Measurements from ENCODE around the gene JADE1.
A peak's percentile ranks its signal among the peaks of the same experiment; 100 is the strongest.

Gene JADE1

DNA sequence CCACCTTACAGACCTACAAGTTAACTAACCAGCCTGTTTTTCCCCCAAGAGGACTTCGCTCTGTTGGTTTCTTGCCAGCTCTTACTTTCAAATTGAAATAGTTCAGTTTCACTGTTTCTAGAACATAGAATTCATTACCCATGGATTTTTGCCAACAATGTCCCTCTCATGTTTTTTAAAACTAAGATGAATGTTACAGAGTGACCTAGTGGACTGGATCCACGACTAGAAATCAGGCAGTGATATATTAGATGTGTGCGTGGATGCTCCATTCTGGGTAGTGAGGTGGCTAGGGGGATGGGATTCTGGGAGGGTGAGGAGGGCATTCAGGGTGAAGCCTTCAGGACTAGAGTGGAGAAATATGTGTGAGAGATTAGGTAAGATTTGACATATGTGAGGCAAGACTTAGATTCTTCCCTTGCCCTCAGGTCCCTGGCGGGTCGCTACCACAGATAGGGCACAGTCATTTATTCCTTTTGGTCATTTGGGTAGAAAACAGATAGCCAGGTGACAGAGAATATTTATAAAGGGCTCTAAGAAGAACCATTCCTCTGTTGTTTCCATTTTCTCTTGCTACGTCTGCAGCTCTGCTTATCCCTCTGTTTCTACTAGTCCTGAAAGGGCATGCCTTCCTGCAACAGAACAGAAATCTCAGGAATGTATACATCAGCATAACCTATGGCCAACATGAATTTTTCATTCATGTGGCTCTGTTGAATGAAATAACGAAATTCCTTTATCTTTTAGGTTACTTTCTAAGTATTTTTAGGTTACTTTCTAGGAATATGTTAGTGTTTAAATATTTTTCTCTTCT, 15.4 kb upstream of the JADE1 start:
- peaks cover 4 to 6% of the 10 kb centered on the region in 2 experiments for H3K4me1 ChIP-seq (ENCODE audit: control insufficient read depth in 1 of 2, insufficient read depth in 2 of 2, low read length in 2 of 2)
- H3K14ac ChIP-seq (ENCODE audit: low read length): no peak overlapping the region
- no peak overlapping the region for H4K12ac ChIP-seq (ENCODE audit: low read depth, low read length)
- no peak overlapping the region for H3K23ac ChIP-seq (ENCODE audit: low read length)
- no peak overlapping the region for H2BK12ac ChIP-seq (ENCODE audit: low read length)
- H3K27me3 ChIP-seq (ENCODE audit: insufficient read depth, low read length): no peaks in the 10 kb centered on the region
- peak overlapping the region; percentile 14 for H2BK120ac ChIP-seq (ENCODE audit: insufficient read depth, low read length, poor library complexity)
- H3K9ac ChIP-seq (ENCODE audit: low read length): no peak overlapping the region
- H3K79me2 ChIP-seq (ENCODE audit: control insufficient read depth, insufficient read depth, low read length, poor library complexity): no peaks in the 10 kb centered on the region
- no peak overlapping the region for H3K4me3 ChIP-seq (ENCODE audit: low read depth, low read length)
- no peak overlapping the region for H3K18ac ChIP-seq (ENCODE audit: low read length)
- no peak overlapping the region for H3K4ac ChIP-seq (ENCODE audit: low read depth, low read length)
- H3K4me2 ChIP-seq (ENCODE audit: low read length): peak overlapping the region; percentile 24
- DNase-seq: peak in 1 of 2 donors; percentile 71
- H3K79me1 ChIP-seq (ENCODE audit: low read length): peaks cover 6% of the 10 kb centered on the region
- H3K9me3 ChIP-seq (ENCODE audit: insufficient read depth, low read depth, low read length): peaks cover 1% of the 10 kb centered on the region
- peak overlapping the region; percentile 21 for H3K27ac ChIP-seq (ENCODE audit: low read depth, low read length)
- H4K8ac ChIP-seq (ENCODE audit: low read depth, low read length): no peak overlapping the region
- H2AFZ ChIP-seq (ENCODE audit: insufficient read depth, low read length, poor library complexity): peak overlapping the region; percentile 59
- H2BK5ac ChIP-seq (ENCODE audit: low read depth, low read length, poor library complexity): peak overlapping the region; percentile 2
- H3K36me3 ChIP-seq (ENCODE audit: control insufficient read depth in 1 of 2, insufficient read depth in 2 of 2, low read length in 2 of 2): no peaks in the 10 kb centered on the region
- WGBS (ENCODE audit: extremely low coverage, insufficient coverage, insufficient read length): no CpG with 5 or more reads among the region's 7 CpGs
- H2AK5ac ChIP-seq (ENCODE audit: low read length): no peak overlapping the region
- H4K91ac ChIP-seq (ENCODE audit: low read depth, low read length): no peak overlapping the region

DNA sequence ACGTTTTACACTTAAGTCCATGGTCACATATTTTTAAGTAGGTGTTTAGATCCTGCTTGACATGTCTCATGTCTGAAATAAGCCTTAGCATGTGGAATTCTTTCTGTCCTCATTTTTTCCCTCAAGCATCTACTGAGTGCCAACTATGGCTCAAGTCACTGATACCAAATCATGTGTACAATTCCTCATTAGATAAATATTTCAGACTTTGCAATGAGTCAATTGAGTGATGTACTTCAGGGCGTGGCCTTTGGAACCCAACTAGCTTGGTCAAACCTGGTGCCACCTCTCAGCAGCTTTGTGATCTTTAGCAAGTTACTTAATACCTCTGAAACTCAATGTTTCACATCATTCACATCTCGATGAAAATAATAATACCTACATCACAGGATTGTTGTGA, 12.6 kb upstream of the JADE1 start:
- Histone ChIP-seq H3K27ac (ENCODE audit: low read depth, low read length) (no peak overlapping the region), H3K18ac (ENCODE audit: low read length) (no peak overlapping the region), H3K4ac (ENCODE audit: low read depth, low read length) (no peak overlapping the region), H3K36me3 (ENCODE audit: control insufficient read depth in 1 of 2, insufficient read depth in 2 of 2, low read length in 2 of 2) (no peaks in the 10 kb centered on the region), H3K79me2 (ENCODE audit: control insufficient read depth, insufficient read depth, low read length, poor library complexity) (no peaks in the 10 kb centered on the region), H2AFZ (ENCODE audit: insufficient read depth, low read length, poor library complexity) (no peak overlapping the region), H3K9ac (ENCODE audit: low read length) (no peak overlapping the region), H3K79me1 (ENCODE audit: low read length) (peaks cover 4% of the 10 kb centered on the region), H4K8ac (ENCODE audit: low read depth, low read length) (no peak overlapping the region), H3K23ac (ENCODE audit: low read length) (no peak overlapping the region), H2BK12ac (ENCODE audit: low read length) (no peak overlapping the region), H2BK120ac (ENCODE audit: insufficient read depth, low read length, poor library complexity) (no peak overlapping the region), H3K14ac (ENCODE audit: low read length) (no peak overlapping the region), H3K4me1 (ENCODE audit: control insufficient read depth in 1 of 2, insufficient read depth in 2 of 2, low read length in 2 of 2) (peaks cover 2 to 10% of the 10 kb centered on the region in 2 experiments), H3K27me3 (ENCODE audit: insufficient read depth, low read length) (no peaks in the 10 kb centered on the region), H3K4me3 (ENCODE audit: low read depth, low read length) (no peak overlapping the region), H3K4me2 (ENCODE audit: low read length) (no peak overlapping the region), H4K12ac (ENCODE audit: low read depth, low read length) (no peak overlapping the region), H4K91ac (ENCODE audit: low read depth, low read length) (no peak overlapping the region), H3K9me3 (ENCODE audit: insufficient read depth, low read depth, low read length) (peaks cover 1% of the 10 kb centered on the region), H2BK5ac (ENCODE audit: low read depth, low read length, poor library complexity) (no peak overlapping the region), H2AK5ac (ENCODE audit: low read length) (no peak overlapping the region)
- no peak for DNase-seq
- WGBS (ENCODE audit: extremely low coverage, insufficient coverage, insufficient read length): no CpG with 5 or more reads among the region's 3 CpGs

DNA sequence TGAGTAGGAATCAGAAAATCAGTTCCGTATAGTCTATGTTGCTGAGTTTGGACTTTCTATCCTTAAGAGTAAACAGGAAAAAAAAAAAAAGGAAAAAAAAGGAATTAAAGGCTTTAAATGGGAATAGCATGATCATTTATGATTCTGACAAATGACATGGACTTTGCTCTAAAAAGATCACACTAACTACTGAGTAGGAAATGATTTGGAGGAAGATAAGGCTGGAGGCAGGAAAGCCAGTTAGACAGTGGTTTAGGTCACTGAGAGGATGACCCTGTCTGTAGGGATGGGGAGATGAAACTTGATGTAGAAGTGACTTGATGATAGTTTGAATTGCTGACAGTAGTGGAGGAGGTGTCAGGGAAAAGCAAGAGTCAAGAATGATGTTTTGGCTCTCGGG, 9.2 kb upstream of the JADE1 start:
- Histone ChIP-seq H3K9ac (ENCODE audit: low read length) (no peak overlapping the region), H3K79me2 (ENCODE audit: control insufficient read depth, insufficient read depth, low read length, poor library complexity) (no peaks in the 10 kb centered on the region), H4K91ac (ENCODE audit: low read depth, low read length) (no peak overlapping the region), H3K4ac (ENCODE audit: low read depth, low read length) (no peak overlapping the region), H2BK5ac (ENCODE audit: low read depth, low read length, poor library complexity) (no peak overlapping the region), H3K18ac (ENCODE audit: low read length) (no peak overlapping the region), H3K79me1 (ENCODE audit: low read length) (peaks cover 8% of the 10 kb centered on the region), H3K4me1 (ENCODE audit: control insufficient read depth in 1 of 2, insufficient read depth in 2 of 2, low read length in 2 of 2) (peaks cover 6 to 11% of the 10 kb centered on the region in 2 experiments), H2BK120ac (ENCODE audit: insufficient read depth, low read length, poor library complexity) (no peak overlapping the region), H3K27ac (ENCODE audit: low read depth, low read length) (no peak overlapping the region), H4K12ac (ENCODE audit: low read depth, low read length) (no peak overlapping the region), H2BK12ac (ENCODE audit: low read length) (no peak overlapping the region), H3K36me3 (ENCODE audit: control insufficient read depth in 1 of 2, insufficient read depth in 2 of 2, low read length in 2 of 2) (no peaks in the 10 kb centered on the region), H3K23ac (ENCODE audit: low read length) (no peak overlapping the region), H3K9me3 (ENCODE audit: insufficient read depth, low read depth, low read length) (peaks cover 1% of the 10 kb centered on the region), H3K4me3 (ENCODE audit: low read depth, low read length) (no peak overlapping the region), H3K27me3 (ENCODE audit: insufficient read depth, low read length) (no peaks in the 10 kb centered on the region), H2AK5ac (ENCODE audit: low read length) (no peak overlapping the region), H4K8ac (ENCODE audit: low read depth, low read length) (no peak overlapping the region), H3K4me2 (ENCODE audit: low read length) (no peak overlapping the region), H2AFZ (ENCODE audit: insufficient read depth, low read length, poor library complexity) (no peak overlapping the region), H3K14ac (ENCODE audit: low read length) (no peak overlapping the region)
- DNase-seq: no peak
- WGBS (ENCODE audit: extremely low coverage, insufficient coverage, insufficient read length): no CpG with 5 or more reads among the region's 2 CpGs

DNA sequence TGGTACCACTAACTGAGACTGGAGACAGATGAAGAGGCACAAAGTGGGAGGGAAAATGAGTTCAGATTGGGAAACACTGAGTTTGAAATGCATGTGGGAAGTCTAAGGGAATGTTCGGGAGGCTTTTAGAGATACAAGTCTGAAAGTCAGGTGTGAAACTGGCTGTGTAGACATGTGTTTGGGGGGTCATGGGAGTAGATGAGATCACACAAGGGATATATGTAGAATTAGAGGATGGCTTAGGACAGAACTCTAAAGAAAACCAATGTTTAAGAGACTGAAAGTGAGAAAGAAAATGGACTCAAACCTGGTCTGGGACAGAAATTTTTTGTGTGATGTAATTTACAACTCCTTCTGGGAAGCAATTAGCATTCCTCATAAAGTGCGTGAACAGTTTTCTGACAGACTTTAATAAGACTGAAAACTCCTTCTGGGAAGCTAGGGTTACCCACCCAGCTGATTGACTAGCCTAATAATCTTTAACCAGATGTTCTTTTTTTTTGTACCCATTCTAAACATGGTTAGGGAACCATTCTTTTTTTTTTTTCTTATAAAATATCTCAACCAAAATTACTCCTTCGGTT, 8.7 kb upstream of the JADE1 start:
- H3K4me3 ChIP-seq (ENCODE audit: low read depth, low read length): no peak overlapping the region
- no peaks in the 10 kb centered on the region for H3K36me3 ChIP-seq (ENCODE audit: control insufficient read depth in 1 of 2, insufficient read depth in 2 of 2, low read length in 2 of 2)
- no peak overlapping the region for H3K4ac ChIP-seq (ENCODE audit: low read depth, low read length)
- no peak overlapping the region for H4K91ac ChIP-seq (ENCODE audit: low read depth, low read length)
- H3K9ac ChIP-seq (ENCODE audit: low read length): no peak overlapping the region
- peaks cover 6 to 11% of the 10 kb centered on the region in 2 experiments for H3K4me1 ChIP-seq (ENCODE audit: control insufficient read depth in 1 of 2, insufficient read depth in 2 of 2, low read length in 2 of 2)
- H2BK12ac ChIP-seq (ENCODE audit: low read length): peak overlapping the region; percentile 2
- no peak overlapping the region for H3K27ac ChIP-seq (ENCODE audit: low read depth, low read length)
- H2BK120ac ChIP-seq (ENCODE audit: insufficient read depth, low read length, poor library complexity): no peak overlapping the region
- DNase-seq: peak in 1 of 2 donors; percentile 34
- peaks cover 8% of the 10 kb centered on the region for H3K79me1 ChIP-seq (ENCODE audit: low read length)
- no CpG with 5 or more reads among the region's 3 CpGs for WGBS (ENCODE audit: extremely low coverage, insufficient coverage, insufficient read length)
- H3K18ac ChIP-seq (ENCODE audit: low read length): no peak overlapping the region
- no peak overlapping the region for H4K12ac ChIP-seq (ENCODE audit: low read depth, low read length)
- no peak overlapping the region for H3K23ac ChIP-seq (ENCODE audit: low read length)
- no peak overlapping the region for H3K4me2 ChIP-seq (ENCODE audit: low read length)
- H3K9me3 ChIP-seq (ENCODE audit: insufficient read depth, low read depth, low read length): no peaks in the 10 kb centered on the region
- no peak overlapping the region for H4K8ac ChIP-seq (ENCODE audit: low read depth, low read length)
- H2AFZ ChIP-seq (ENCODE audit: insufficient read depth, low read length, poor library complexity): no peak overlapping the region
- no peaks in the 10 kb centered on the region for H3K79me2 ChIP-seq (ENCODE audit: control insufficient read depth, insufficient read depth, low read length, poor library complexity)
- no peaks in the 10 kb centered on the region for H3K27me3 ChIP-seq (ENCODE audit: insufficient read depth, low read length)
- H3K14ac ChIP-seq (ENCODE audit: low read length): no peak overlapping the region
- H2AK5ac ChIP-seq (ENCODE audit: low read length): no peak overlapping the region
- no peak overlapping the region for H2BK5ac ChIP-seq (ENCODE audit: low read depth, low read length, poor library complexity)

Measured in trophoblast cell (in vitro differentiated cells and primary cell).